ENCODE results near the gene ZMYND12.

ZMYND12 gene

DNA sequence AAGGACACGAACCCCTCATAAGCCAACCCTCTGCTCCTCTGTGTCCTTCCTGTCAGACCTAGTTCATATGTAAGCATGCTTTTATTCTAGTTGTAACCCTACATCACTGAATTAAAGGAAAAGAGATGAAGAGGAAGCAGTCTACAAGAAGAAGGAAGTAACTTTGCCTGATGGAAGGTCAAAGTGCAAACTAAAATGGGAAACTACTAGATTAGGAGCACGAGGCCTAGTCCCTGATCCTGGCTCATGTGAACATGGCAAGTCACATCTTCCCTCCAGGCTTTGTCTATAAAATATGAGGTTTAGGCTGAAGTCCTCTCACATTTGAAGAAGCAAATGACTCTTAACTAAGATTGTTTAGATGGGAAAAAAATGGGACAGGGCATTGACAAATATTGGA is 13.2 kb downstream of the ZMYND12 start:
- H3K27ac ChIP-seq, result no peak overlapping the region
- TF ChIP-seq CTCF (conservative IDR thresholded peaks at IDR 0.05) (no peak), ZFX (IDR thresholded peaks at IDR 0.05) (no peak)

DNA sequence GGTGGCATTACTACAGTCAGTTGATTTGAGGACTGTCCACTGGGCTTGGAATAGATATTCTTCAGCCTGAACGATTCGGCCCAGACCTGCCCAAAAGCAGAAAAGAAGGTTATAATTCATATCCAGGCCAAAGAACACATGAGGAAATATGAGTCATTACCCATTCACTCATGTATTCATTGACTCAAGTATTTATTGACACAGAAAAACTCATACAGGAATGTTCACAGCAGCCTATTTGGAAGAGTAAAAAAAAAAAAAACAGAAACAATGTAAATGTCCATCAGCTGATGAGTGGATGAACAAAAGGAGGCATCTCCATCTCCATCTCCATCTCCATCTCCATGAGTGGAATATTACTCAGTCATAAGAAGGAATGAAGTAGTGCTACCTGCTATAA is 15.9 kb downstream of the ZMYND12 start:
- TF ChIP-seq ZFX (IDR thresholded peaks at IDR 0.05) (no peak), CTCF (conservative IDR thresholded peaks at IDR 0.05) (no peak)
- no peak overlapping the region for H3K27ac ChIP-seq

- H3K27ac ChIP-seq, result no peak overlapping the region
- no peak for TF ChIP-seq CTCF (conservative IDR thresholded peaks at IDR 0.05)
- no peak for TF ChIP-seq ZFX (IDR thresholded peaks at IDR 0.05)
Measured at GRCh38 chr1:42434340-42434739, 21.5 kb downstream of the ZMYND12 start.

- H3K27ac ChIP-seq, result no peak overlapping the region
- no peak for TF ChIP-seq ZFX (IDR thresholded peaks at IDR 0.05)
- TF ChIP-seq CTCF (conservative IDR thresholded peaks at IDR 0.05), result no peak
Measured at GRCh38 chr1:42433369-42433768, 22.5 kb downstream of the ZMYND12 start.

- no peak for TF ChIP-seq CTCF (conservative IDR thresholded peaks at IDR 0.05)
- TF ChIP-seq ZFX (IDR thresholded peaks at IDR 0.05), result no peak
- H3K27ac ChIP-seq, result no peak overlapping the region
Measured at GRCh38 chr1:42432714-42433113, 23.1 kb downstream of the ZMYND12 start.

GRCh38 chr1:42431514-42431913 is 24.3 kb downstream of the ZMYND12 start:
- H3K27ac ChIP-seq, result no peak overlapping the region
- TF ChIP-seq ZFX (IDR thresholded peaks at IDR 0.05) (no peak), CTCF (conservative IDR thresholded peaks at IDR 0.05) (no peak)

DNA sequence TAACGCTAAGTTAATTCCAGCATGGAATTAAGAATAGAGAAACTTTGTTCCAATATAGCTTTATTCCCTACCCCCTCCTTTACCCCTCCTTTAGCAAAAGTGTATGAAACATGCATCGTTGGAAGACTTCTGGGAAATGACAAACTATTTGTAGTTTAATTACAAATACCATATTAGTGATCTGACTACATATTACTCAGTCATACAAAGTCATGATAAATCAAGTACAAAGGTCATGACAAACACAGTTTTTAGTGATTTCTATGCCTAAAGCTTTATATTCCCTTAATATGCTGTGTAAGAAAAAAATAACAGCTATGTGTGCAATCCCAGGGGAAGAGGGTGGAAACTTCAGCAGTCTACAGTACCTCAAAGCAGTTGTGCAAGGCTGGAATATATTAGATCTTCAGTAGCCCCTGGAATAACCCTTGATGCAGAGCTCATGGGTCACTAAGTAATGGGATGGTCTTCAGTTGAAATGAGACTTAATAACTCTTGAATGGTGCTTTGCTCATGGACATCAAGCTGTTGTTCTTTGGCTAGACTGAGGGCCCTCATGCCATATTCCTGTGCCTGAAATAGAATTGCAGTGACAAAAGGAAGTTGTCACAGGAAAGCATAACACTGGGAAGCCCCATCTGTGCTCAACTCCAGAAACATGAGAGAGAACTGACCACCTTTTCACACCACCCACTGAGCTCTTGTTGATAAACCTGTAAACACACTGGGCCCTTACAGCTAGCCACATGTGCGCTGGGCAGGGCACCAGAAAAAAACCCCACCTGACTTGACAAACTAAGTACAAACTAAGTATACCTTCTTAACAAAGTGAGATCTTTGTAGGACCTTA is 25.3 kb downstream of the ZMYND12 start:
- H3K27ac ChIP-seq, result no peak overlapping the region
- TF ChIP-seq ZFX (IDR thresholded peaks at IDR 0.05) (no peak), CTCF (conservative IDR thresholded peaks at IDR 0.05) (no peak)

All from C4-2B (cell line).